B cell (primary cell): Measurements from ENCODE around the gene PRPS1. TPM values are rescaled to one million over a fixed set of nuclear protein-coding genes. Genes with fewer than 3 reads are reported as not detected.

Experiments used
- ATAC-seq: fragments of 200-7000 bp; cut with Tn5 transposase; one replicate; pipeline ENCODE4 v1.10.0; 2021; ENCODE audit warnings: low read depth, mild to moderate bottlenecking, moderate number of reproducible peaks, moderate library complexity
- CTCF ChIA-PET: fragments of 350-600 bp; sonication (Branson Sonifier 250); formaldehyde crosslinking; loops from one replicate; lab custom pipeline; 2021; ENCODE audit warnings: antibody characterized with exemption, inconsistent platforms; lab: Charles Lee
- POLR2A ChIA-PET: fragments of 350-600 bp; sonication (Branson Sonifier 250); formaldehyde crosslinking; loops from one replicate; lab custom pipeline; 2021; ENCODE audit warnings: antibody characterized with exemption; lab: Charles Lee
- DNase-seq: peaks from one replicate; pipeline ENCODE4 v3.0.0; 2013
- H2AFZ ChIP-seq: 2 replicates; pipeline ENCODE4 v1.6.1; 2012; ENCODE audit warnings: mild to moderate bottlenecking, low read depth, low read length; ENCODE audit not compliant: insufficient read depth, poor library complexity, severe bottlenecking
- H3K27ac ChIP-seq, 2 donors: 1 replicate in 1 of 2; 2 replicates in 1 of 2; pipeline ENCODE4 v1.5.1; 2012 to 2013; ENCODE audit warnings: low read length in 2 of 2, mild to moderate bottlenecking in 2 of 2, moderate library complexity in 1 of 2
- H3K27me3 ChIP-seq, 4 experiments: fragments of 200-600 bp in 1 of 4; sonication (generic) in 1 of 4; replicated peaks in 1 of 4; 1 replicate in 2 of 4; 2 replicates in 2 of 4; pipeline versions ENCODE4 v1.6.1 to v1.7.0; 2013 to 2016; ENCODE audit warnings: low read length in 3 of 4, mild to moderate bottlenecking in 2 of 4, mixed read lengths in 1 of 4, moderate library complexity in 1 of 4; ENCODE audit not compliant: insufficient read depth in 4 of 4, control insufficient read depth in 3 of 4; ENCODE audit errors: control extremely low read depth in 1 of 4
- H3K36me3 ChIP-seq, 2 experiments: replicated peaks in 1 of 2; 1 replicate in 1 of 2; 2 replicates in 1 of 2; pipeline versions ENCODE4 v1.6.1 to v1.7.1; 2013; ENCODE audit warnings: low read length in 1 of 2; ENCODE audit not compliant: insufficient read depth in 2 of 2, control insufficient read depth in 1 of 2; ENCODE audit errors: control extremely low read depth in 1 of 2, extremely low read depth in 1 of 2
- H3K4me1 ChIP-seq, 2 donors: fragments of 200-600 bp in 1 of 2; sonication (generic) in 1 of 2; 1 replicate in 1 of 2; 2 replicates in 1 of 2; pipeline versions ENCODE4 v1.5.1 to v1.6.1; 2013 to 2017; ENCODE audit warnings: low read length in 2 of 2; ENCODE audit not compliant: control insufficient read depth in 2 of 2, insufficient read depth in 2 of 2
- H3K4me2 ChIP-seq: replicated peaks from 2 replicates; pipeline ENCODE3; 2012; ENCODE audit warnings: mild to moderate bottlenecking, low read depth, low read length; ENCODE audit not compliant: poor library complexity, severe bottlenecking
- H3K4me3 ChIP-seq, 5 experiments: fragments of 200-600 bp in 1 of 5; sonication (generic) in 1 of 5; 1 replicate in 3 of 5; 2 replicates in 2 of 5; pipeline versions ENCODE4 v1.5.1 to v1.7.0; 2011 to 2016; ENCODE audit warnings: low read length in 4 of 5, mild to moderate bottlenecking in 4 of 5, low read depth in 2 of 5, control low read depth in 1 of 5, moderate library complexity in 1 of 5; ENCODE audit not compliant: insufficient read depth in 1 of 5; ENCODE audit errors: control extremely low read depth in 1 of 5, extremely low read depth in 1 of 5
- H3K79me2 ChIP-seq: fragments of 200-600 bp; sonication (generic); one replicate; pipeline ENCODE4 v1.6.0; 2016; ENCODE audit warnings: low read length; ENCODE audit not compliant: control insufficient read depth, insufficient read depth
- H3K9ac ChIP-seq: fragments of 200-600 bp; sonication (generic); 2 replicates; pipeline ENCODE4 v1.6.1; 2017; ENCODE audit warnings: mild to moderate bottlenecking, low read length, moderate library complexity
- H3K9me3 ChIP-seq, 3 donors: one replicate each; pipeline versions ENCODE4 v1.6.1 to v1.7.1; 2013; ENCODE audit warnings: low read length in 2 of 3; ENCODE audit not compliant: control insufficient read depth in 2 of 3, insufficient read depth in 1 of 3; ENCODE audit errors: control extremely low read depth in 1 of 3
- H4K20me1 ChIP-seq: 2 replicates; pipeline ENCODE4 v1.6.0; 2012; ENCODE audit warnings: mild to moderate bottlenecking, low read length; ENCODE audit not compliant: insufficient read depth, control insufficient read depth, poor library complexity, severe bottlenecking
- H3K27ac Mint-ChIP-seq: one replicate; pipeline ENCODE4 v1.8.0; 2021; ENCODE audit warnings: mixed read lengths
- H3K27me3 Mint-ChIP-seq: one replicate; pipeline ENCODE4 v1.8.0; 2021; ENCODE audit warnings: mixed read lengths
- H3K4me1 Mint-ChIP-seq: one replicate; pipeline ENCODE4 v1.8.0; 2021; ENCODE audit warnings: mixed read lengths
- H3K4me3 Mint-ChIP-seq: one replicate; pipeline ENCODE4 v1.8.0; 2021; ENCODE audit warnings: mixed read lengths
- H3K9me3 Mint-ChIP-seq: one replicate; pipeline ENCODE4 v1.8.0; 2022; ENCODE audit warnings: mixed read lengths; ENCODE audit not compliant: insufficient read depth
- CTCF ChIP-seq: fragments of 200-600 bp; IDR thresholded peaks from one replicate; pipeline ENCODE4 v1.8.0; 2022; ENCODE audit warnings: antibody characterized with exemption, mild to moderate bottlenecking
- EZH2 ChIP-seq: IDR thresholded peaks from 2 replicates; pipeline ENCODE4 v1.6.1; 2012; ENCODE audit warnings: borderline replicate concordance, low read depth, mild to moderate bottlenecking, moderate library complexity, low read length; ENCODE audit not compliant: insufficient read depth, poor library complexity, severe bottlenecking
- WGBS: methylation state at CpG from one replicate; pipeline ENCODE4 v1.1.5; 2013; ENCODE audit warnings: missing lambda C conversion rate; ENCODE audit not compliant: insufficient coverage; 5-methylcytosine and 5-hydroxymethylcytosine counted together
- intact Hi-C: fragments of 100-400 bp; cut with micrococcal nuclease; formaldehyde crosslinking; loops from one replicate; pipeline ENCODE4 v1.10.0; 2022
- polyA plus RNA-seq: library from polyadenylated mRNA; depleted of rRNA; stranded (reverse); fragments of >200 nt; gene quantifications from 2 replicates; pipeline ENCODE4 v1.2.3, GENCODE V29; 2012
- total RNA-seq, 2 donors: library from RNA; stranded (reverse); fragments of 120-200 nt in 1 of 2; gene quantifications; 1 replicate in 1 of 2; 2 replicates in 1 of 2; pipeline versions ENCODE4 v1.2.3 to v1.2.4, GENCODE V29; 2013 to 2022

The PRPS1 gene
- total and polyA plus RNA-seq, 2 donors (not counting 1 experiment from before 2014, with no cell fraction given): 42.2 to 52.1 TPM

- H3K4me1 Mint-ChIP-seq: peaks cover 20% of the 10 kb centered on the region
- Histone ChIP-seq H4K20me1 (no peaks in the 10 kb centered on the region), H3K4me1 (peaks cover 9 to 14% of the 10 kb centered on the region in 2 donors), H3K4me2 (no peak overlapping the region), H3K4me3 (no peak overlapping the region), H2AFZ (no peak overlapping the region), H3K79me2 (no peaks in the 10 kb centered on the region), H3K27ac (no peak overlapping the region), H3K9me3 (no peaks in the 10 kb centered on the region), H3K36me3 (no peaks in the 10 kb centered on the region), H3K27me3 (no peaks in the 10 kb centered on the region), H3K9ac (no peak overlapping the region)
- intact Hi-C loops: no loop called here
- no peaks in the 10 kb centered on the region for H3K27me3 Mint-ChIP-seq
- H3K27ac Mint-ChIP-seq: no peak overlapping the region
- ATAC-seq (no peak), DNase-seq (no peak)
- H3K4me3 Mint-ChIP-seq: no peak overlapping the region
- TF ChIP-seq CTCF (no peak), EZH2 (no peak)
- no peaks in the 10 kb centered on the region for H3K9me3 Mint-ChIP-seq
- CTCF ChIA-PET: interaction anchor here (1.5 to 1.8 kb wide), 2 partner anchors 9 to 24 kb away, joined by 4 read pairs; no protein-coding TSS in a partner anchor
- 79% methylated on average over 2 of the region's 3 CpGs for WGBS
- POLR2A ChIA-PET: interaction anchor here (1.0 to 1.1 kb wide), 2 partner anchors 11 to 29 kb away, joined by 3 to 4 read pairs; no protein-coding TSS in a partner anchor
These were observed 57.7 kb downstream of the PRPS1 start for GRCh38 chrX:107686026-107686425.

- WGBS: no CpG with 5 or more reads among the region's 3 CpGs
- intact Hi-C loops: no loop called here
These were observed 58.5 kb downstream of the PRPS1 start for GRCh38 chrX:107686792-107687191.

More at GRCh38 chrX:107686792-107687191, 58.5 kb downstream of the PRPS1 start:
- Mint-ChIP-seq H3K4me1 (peaks cover 24% of the 10 kb centered on the region), H3K9me3 (no peaks in the 10 kb centered on the region), H3K27ac (no peak overlapping the region), H3K4me3 (no peak overlapping the region), H3K27me3 (no peaks in the 10 kb centered on the region)
- TF ChIP-seq EZH2 (no peak), CTCF (no peak)
- ATAC-seq (no peak), DNase-seq (no peak)
- Histone ChIP-seq H3K4me3 (no peak overlapping the region), H3K27ac (no peak overlapping the region), H3K4me1 (peaks cover 9 to 14% of the 10 kb centered on the region in 2 donors), H3K36me3 (no peaks in the 10 kb centered on the region), H3K9me3 (no peaks in the 10 kb centered on the region), H3K27me3 (no peaks in the 10 kb centered on the region), H3K9ac (no peak overlapping the region), H4K20me1 (no peaks in the 10 kb centered on the region), H3K4me2 (no peak overlapping the region), H2AFZ (no peak overlapping the region), H3K79me2 (no peaks in the 10 kb centered on the region)
- ChIA-PET CTCF (interaction anchor here (1.5 to 1.8 kb wide), 2 partner anchors 9 to 23 kb away, joined by 4 read pairs; no protein-coding TSS in a partner anchor), POLR2A (interaction anchor here (1.0 to 1.1 kb wide), 2 partner anchors 12 to 29 kb away, joined by 3 to 4 read pairs; no protein-coding TSS in a partner anchor)
